ENCODE results near the gene VAMP2. TPM values are rescaled to one million over a fixed set of nuclear protein-coding genes. Genes with fewer than 3 reads are reported as not detected.

Gene VAMP2
- total and polyA plus RNA-seq, 2 donors (not counting 1 experiment from before 2014, with no cell fraction given) = 162 to 209 TPM

- POLR2A ChIA-PET = interaction anchor here (1.7 kb wide), 1 partner anchor 12 kb away, joined by 6 read pairs; no protein-coding TSS in a partner anchor
- Mint-ChIP-seq H3K27ac (no peak overlapping the region), H3K4me3 (no peak overlapping the region)
Measured at GRCh38 chr17:8147141-8147804, 15.5 kb downstream of the VAMP2 start.

More at GRCh38 chr17:8147141-8147804, 15.5 kb downstream of the VAMP2 start:
- peaks cover 0 to 75% of the 10 kb centered on the region in 2 experiments for H3K36me3 ChIP-seq (replicated peaks in 1 of 2; ENCODE audit: control extremely low read depth in 1 of 2, control insufficient read depth in 1 of 2, extremely low read depth in 1 of 2, insufficient read depth in 2 of 2, low read length in 1 of 2)
- intact Hi-C loops (cut with micrococcal nuclease) = no loop called here
- H3K4me1 ChIP-seq (ENCODE audit: control insufficient read depth in 2 of 2, insufficient read depth in 2 of 2, low read length in 2 of 2) = peaks cover 17 to 26% of the 10 kb centered on the region in 2 donors
- peaks cover 0 to 5% (median 0%) of the 10 kb centered on the region in 3 donors for H3K9me3 ChIP-seq (ENCODE audit: control extremely low read depth in 1 of 3, control insufficient read depth in 2 of 3, insufficient read depth in 1 of 3, low read length in 2 of 3)
- DNase-seq (peak; percentile 35), ATAC-seq (ENCODE audit: low read depth) (no peak)
- H3K27me3 ChIP-seq (replicated peaks in 1 of 4; ENCODE audit: control extremely low read depth in 1 of 4, control insufficient read depth in 3 of 4, insufficient read depth in 4 of 4, low read length in 3 of 4) = no peaks in the 10 kb centered on the region
- H3K9ac ChIP-seq (ENCODE audit: low read length) = no peak overlapping the region
- no peaks in the 10 kb centered on the region for H3K9me3 Mint-ChIP-seq (ENCODE audit: insufficient read depth)
- no peak overlapping the region for H3K4me2 ChIP-seq (replicated peaks; ENCODE audit: low read depth, low read length, poor library complexity, severe bottlenecking)
- no peak overlapping the region for H2AFZ ChIP-seq (ENCODE audit: insufficient read depth, low read depth, low read length, poor library complexity, severe bottlenecking)
- H3K4me1 Mint-ChIP-seq = peaks cover 23% of the 10 kb centered on the region
- H4K20me1 ChIP-seq (ENCODE audit: control insufficient read depth, insufficient read depth, low read length, poor library complexity, severe bottlenecking) = peaks cover 33% of the 10 kb centered on the region
- TF ChIP-seq CTCF (IDR thresholded peaks at IDR 0.05) (no peak), EZH2 (IDR thresholded peaks at IDR 0.05; ENCODE audit: borderline replicate concordance, insufficient read depth, low read depth, low read length, poor library complexity, severe bottlenecking) (no peak)
- CTCF ChIA-PET = interaction anchor here (0.9 to 2.7 kb wide), 3 partner anchors 10 to 37 kb away, joined by 3 to 10 read pairs (median 6); no protein-coding TSS in a partner anchor
- no peak overlapping the region for H3K27ac ChIP-seq (ENCODE audit: low read length in 2 of 2)
- H3K79me2 ChIP-seq (ENCODE audit: control insufficient read depth, insufficient read depth, low read length) = peaks cover 37% of the 10 kb centered on the region
- no peak overlapping the region for H3K4me3 ChIP-seq (ENCODE audit: control extremely low read depth in 1 of 5, extremely low read depth in 1 of 5, insufficient read depth in 1 of 5, low read depth in 2 of 5, low read length in 4 of 5)
- no peaks in the 10 kb centered on the region for H3K27me3 Mint-ChIP-seq
- 98% methylated on average over 16 of the region's 26 CpGs for WGBS (ENCODE audit: insufficient coverage)

Data from B cell (primary cell).